ENCODE data around the gene TGIF1. TPM values are rescaled to one million over a fixed set of nuclear protein-coding genes. Genes with fewer than 3 reads are reported as not detected.

The TGIF1 gene
- total RNA-seq, 1 experiment from 2014 or later, result 129 TPM

DNA sequence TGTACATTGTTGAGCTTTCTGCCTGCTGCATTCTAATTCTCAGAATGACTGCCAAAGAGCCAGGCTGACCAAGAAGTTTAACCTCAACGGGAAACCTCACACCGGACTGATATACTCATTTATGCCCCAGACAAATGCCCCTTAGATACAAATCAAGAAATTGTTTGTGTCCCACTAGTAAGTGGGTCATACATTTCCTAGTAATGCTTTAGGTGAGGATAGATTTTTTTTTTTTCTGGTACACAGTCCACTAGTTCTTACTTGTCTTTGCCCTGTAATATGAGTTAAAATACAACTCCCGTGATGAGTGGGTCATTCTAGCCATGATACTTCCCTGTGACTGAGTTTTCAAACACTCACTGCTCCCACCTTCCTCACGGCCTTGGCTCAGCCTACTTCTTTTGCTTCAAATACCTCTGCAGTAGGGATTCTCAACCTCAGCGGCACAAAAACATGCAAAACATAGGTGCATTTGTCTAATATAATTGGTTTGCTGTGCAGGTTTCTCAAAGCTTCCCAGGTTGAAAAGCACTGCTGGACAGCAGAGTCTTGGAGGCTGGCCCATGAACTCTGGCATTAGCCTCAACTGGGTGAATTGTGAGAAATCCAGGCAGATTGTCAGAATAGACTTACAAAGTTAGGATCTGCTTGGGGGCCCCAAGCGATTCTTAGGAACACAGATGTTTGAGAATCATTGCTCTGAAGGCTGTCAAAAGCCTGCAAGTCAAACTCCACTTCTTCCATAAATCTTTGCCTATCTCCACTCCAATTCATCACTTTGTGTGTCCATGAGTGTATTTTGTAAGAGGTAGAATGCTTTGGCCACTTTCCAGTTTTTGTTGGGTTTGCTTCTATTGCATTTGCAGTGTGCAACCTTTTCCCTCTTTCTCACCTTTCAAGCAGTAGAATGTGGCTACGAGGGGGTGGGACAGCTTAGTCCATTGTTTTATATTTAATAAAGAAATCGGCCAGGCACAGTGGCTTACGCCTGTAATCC is 35.5 kb downstream of the TGIF1 start:
- no peak for DNase-seq
- Mint-ChIP-seq H3K9me3 (ENCODE audit: low read depth, unreplicated experiment) (peaks cover 2% of the 10 kb centered on the region), H3K4me1 (ENCODE audit: low read depth, unreplicated experiment) (no peaks in the 10 kb centered on the region), H3K4me3 (ENCODE audit: low read depth, unreplicated experiment) (no peak overlapping the region), H3K36me3 (ENCODE audit: insufficient read depth, unreplicated experiment) (no peaks in the 10 kb centered on the region), H3K27ac (ENCODE audit: unreplicated experiment) (no peak overlapping the region), H3K27me3 (ENCODE audit: unreplicated experiment) (no peaks in the 10 kb centered on the region)
- intact Hi-C loops (cut with micrococcal nuclease; ENCODE audit: unreplicated experiment), result no loop called here
- CTCF ChIA-PET, result interaction anchor here (0.6 kb wide), 1 partner anchor 32 kb away, joined by 3 read pairs; no protein-coding TSS in a partner anchor
- TF ChIP-seq, protein P1, sequence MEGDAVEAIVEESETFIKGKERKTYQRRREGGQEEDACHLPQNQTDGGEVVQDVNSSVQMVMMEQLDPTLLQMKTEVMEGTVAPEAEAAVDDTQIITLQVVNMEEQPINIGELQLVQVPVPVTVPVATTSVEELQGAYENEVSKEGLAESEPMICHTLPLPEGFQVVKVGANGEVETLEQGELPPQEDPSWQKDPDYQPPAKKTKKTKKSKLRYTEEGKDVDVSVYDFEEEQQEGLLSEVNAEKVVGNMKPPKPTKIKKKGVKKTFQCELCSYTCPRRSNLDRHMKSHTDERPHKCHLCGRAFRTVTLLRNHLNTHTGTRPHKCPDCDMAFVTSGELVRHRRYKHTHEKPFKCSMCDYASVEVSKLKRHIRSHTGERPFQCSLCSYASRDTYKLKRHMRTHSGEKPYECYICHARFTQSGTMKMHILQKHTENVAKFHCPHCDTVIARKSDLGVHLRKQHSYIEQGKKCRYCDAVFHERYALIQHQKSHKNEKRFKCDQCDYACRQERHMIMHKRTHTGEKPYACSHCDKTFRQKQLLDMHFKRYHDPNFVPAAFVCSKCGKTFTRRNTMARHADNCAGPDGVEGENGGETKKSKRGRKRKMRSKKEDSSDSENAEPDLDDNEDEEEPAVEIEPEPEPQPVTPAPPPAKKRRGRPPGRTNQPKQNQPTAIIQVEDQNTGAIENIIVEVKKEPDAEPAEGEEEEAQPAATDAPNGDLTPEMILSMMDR (IDR thresholded peaks at IDR 0.05; ENCODE audit: unreplicated experiment), result no peak
- BruUV-seq (replicated peaks), result no TSS peak

DNA sequence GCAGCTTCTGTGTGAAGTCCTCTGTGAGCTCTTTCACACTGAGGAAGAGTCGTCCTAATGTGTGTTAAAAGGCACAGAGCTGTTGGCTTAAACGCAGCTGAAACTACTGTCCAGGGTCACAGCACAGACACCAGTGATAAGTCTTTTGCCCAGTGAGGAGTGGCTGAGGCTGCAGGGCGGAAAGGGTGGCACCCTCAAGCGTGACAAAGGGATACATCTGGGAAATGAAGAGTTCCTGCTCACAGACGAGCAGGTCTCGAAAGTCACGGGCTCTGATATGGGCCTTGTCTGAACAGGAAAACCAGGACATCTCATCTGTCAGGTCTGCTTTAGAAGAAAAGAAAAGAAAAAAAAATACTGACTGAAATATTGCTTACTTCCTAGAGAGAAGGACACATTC is 36.5 kb downstream of the TGIF1 start:
- TF ChIP-seq, protein P1 (IDR thresholded peaks at IDR 0.05; ENCODE audit: unreplicated experiment), result no peak
- H3K4me3 Mint-ChIP-seq (ENCODE audit: low read depth, unreplicated experiment), result no peak overlapping the region
- no peaks in the 10 kb centered on the region for H3K4me1 Mint-ChIP-seq (ENCODE audit: low read depth, unreplicated experiment)
- intact Hi-C loops (cut with micrococcal nuclease; ENCODE audit: unreplicated experiment), result no loop called here
- no peaks in the 10 kb centered on the region for H3K27me3 Mint-ChIP-seq (ENCODE audit: unreplicated experiment)
- H3K27ac Mint-ChIP-seq (ENCODE audit: unreplicated experiment), result no peak overlapping the region
- no TSS peak for BruUV-seq (replicated peaks)
- DNase-seq, result no peak
- H3K36me3 Mint-ChIP-seq (ENCODE audit: insufficient read depth, unreplicated experiment), result no peaks in the 10 kb centered on the region
- CTCF ChIA-PET, result interaction anchor here (0.7 kb wide), 1 partner anchor 308 kb away, joined by 3 read pairs; no protein-coding TSS in a partner anchor
- peaks cover 2% of the 10 kb centered on the region for H3K9me3 Mint-ChIP-seq (ENCODE audit: low read depth, unreplicated experiment)

DNA sequence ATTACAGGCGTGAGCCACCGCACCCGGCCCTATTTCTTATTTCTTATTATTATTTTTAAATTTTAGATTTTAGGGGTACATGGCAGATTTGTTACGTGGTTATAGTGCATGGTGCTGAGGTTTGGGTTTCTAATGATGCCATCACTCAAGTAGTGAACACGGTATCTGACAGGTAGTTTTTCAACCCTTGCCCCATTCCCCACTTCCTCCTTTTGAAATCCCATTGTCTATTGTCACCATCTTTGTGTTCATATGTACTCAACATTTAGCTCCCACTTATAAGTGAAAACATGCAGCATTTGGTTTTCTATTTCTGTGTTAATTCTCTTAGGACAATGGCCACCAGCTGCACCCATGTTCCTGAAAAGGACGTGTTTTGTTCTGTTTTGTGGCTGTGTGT is 39.5 kb downstream of the TGIF1 start:
- TF ChIP-seq, protein P1 (IDR thresholded peaks at IDR 0.05; ENCODE audit: unreplicated experiment), result no peak
- CTCF ChIA-PET, result no interaction called here
- H3K27me3 Mint-ChIP-seq (ENCODE audit: unreplicated experiment), result no peaks in the 10 kb centered on the region
- no peak overlapping the region for H3K4me3 Mint-ChIP-seq (ENCODE audit: low read depth, unreplicated experiment)
- H3K27ac Mint-ChIP-seq (ENCODE audit: unreplicated experiment), result no peak overlapping the region
- DNase-seq, result no peak
- BruUV-seq (replicated peaks), result no TSS peak
- peaks cover 2% of the 10 kb centered on the region for H3K9me3 Mint-ChIP-seq (ENCODE audit: low read depth, unreplicated experiment)
- intact Hi-C loops (cut with micrococcal nuclease; ENCODE audit: unreplicated experiment), result no loop called here
- no peaks in the 10 kb centered on the region for H3K36me3 Mint-ChIP-seq (ENCODE audit: insufficient read depth, unreplicated experiment)
- peaks cover 11% of the 10 kb centered on the region for H3K4me1 Mint-ChIP-seq (ENCODE audit: low read depth, unreplicated experiment)

DNA sequence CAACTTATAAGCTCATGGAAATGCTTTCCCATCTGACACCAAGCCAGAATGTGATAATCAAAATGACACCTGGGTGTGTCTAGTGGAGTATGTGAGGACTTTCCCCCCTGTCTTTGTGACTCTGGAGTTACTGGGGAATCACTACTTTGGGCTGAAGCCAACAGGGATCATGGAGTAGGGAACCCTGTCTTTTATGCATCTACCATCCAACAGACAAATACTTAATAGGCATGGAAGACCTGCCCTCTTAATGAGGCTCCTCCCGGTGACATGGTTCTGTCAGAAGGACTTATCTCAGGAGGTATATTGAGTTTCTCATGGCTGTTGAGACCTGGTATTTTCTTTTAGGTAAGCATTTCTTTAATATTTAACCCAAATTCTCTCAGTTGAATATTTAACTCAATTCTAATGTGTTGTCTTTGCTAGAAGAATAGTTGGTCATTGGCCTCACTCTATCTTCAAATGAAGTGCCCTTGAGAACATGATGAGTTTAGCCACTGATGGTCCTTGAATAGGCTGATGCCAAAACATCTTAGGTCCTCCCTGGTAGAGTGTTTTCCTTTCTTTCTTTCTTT is 42.1 kb downstream of the TGIF1 start:
- BruUV-seq (replicated peaks), result no TSS peak
- TF ChIP-seq, protein P1 (IDR thresholded peaks at IDR 0.05; ENCODE audit: unreplicated experiment), result no peak
- intact Hi-C loops (cut with micrococcal nuclease; ENCODE audit: unreplicated experiment), result no loop called here
- CTCF ChIA-PET, result no interaction called here
- no peaks in the 10 kb centered on the region for H3K27me3 Mint-ChIP-seq (ENCODE audit: unreplicated experiment)
- peaks cover 11% of the 10 kb centered on the region for H3K4me1 Mint-ChIP-seq (ENCODE audit: low read depth, unreplicated experiment)
- no peak overlapping the region for H3K4me3 Mint-ChIP-seq (ENCODE audit: low read depth, unreplicated experiment)
- H3K27ac Mint-ChIP-seq (ENCODE audit: unreplicated experiment), result no peak overlapping the region
- H3K9me3 Mint-ChIP-seq (ENCODE audit: low read depth, unreplicated experiment), result peaks cover 2% of the 10 kb centered on the region
- H3K36me3 Mint-ChIP-seq (ENCODE audit: insufficient read depth, unreplicated experiment), result no peaks in the 10 kb centered on the region
- DNase-seq, result no peak

All from Calu3 (cell line).